PC-9 (cell line): Measurements from ENCODE around the gene EAF2.

Experiments
- EZH2 ChIP-seq: fragments of 200-600 bp; sonication (generic); IDR thresholded peaks from 2 replicates; pipeline ENCODE4 v1.8.0; 2017; ENCODE audit warnings: antibody characterized with exemption, low read depth
- TF ChIP-seq, protein P1 (sequence below): fragments of 200-600 bp; sonication (generic); conservative IDR thresholded peaks from 2 replicates; pipeline ENCODE4 v1.6.1; 2017; ENCODE audit warnings: mixed run types, antibody characterized with exemption, mild to moderate bottlenecking, moderate library complexity

DNA sequence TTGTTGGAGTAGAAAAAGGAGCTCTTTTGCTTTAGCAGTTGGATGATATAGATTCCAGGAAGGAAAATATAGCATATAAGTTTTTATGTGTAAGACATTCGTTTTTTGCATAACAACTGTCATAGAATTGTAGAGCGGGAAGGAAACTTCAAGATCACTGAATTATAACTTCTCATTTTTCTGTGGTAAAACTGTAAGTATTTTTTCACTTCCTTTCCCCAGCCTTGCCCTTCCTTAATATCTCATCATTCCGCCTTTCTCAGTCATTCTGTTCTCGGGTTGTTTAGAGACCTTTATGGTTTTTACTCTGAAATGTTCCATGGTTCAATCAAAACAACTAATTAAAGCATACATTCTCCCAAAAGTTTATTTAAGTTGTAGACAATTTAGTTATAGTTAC, 1.1 kb downstream of the EAF2 start:
- TF ChIP-seq, protein P1, sequence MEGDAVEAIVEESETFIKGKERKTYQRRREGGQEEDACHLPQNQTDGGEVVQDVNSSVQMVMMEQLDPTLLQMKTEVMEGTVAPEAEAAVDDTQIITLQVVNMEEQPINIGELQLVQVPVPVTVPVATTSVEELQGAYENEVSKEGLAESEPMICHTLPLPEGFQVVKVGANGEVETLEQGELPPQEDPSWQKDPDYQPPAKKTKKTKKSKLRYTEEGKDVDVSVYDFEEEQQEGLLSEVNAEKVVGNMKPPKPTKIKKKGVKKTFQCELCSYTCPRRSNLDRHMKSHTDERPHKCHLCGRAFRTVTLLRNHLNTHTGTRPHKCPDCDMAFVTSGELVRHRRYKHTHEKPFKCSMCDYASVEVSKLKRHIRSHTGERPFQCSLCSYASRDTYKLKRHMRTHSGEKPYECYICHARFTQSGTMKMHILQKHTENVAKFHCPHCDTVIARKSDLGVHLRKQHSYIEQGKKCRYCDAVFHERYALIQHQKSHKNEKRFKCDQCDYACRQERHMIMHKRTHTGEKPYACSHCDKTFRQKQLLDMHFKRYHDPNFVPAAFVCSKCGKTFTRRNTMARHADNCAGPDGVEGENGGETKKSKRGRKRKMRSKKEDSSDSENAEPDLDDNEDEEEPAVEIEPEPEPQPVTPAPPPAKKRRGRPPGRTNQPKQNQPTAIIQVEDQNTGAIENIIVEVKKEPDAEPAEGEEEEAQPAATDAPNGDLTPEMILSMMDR, result no peak
- TF ChIP-seq EZH2, result no peak
